HG03060 (cell line): ENCODE measurements around the gene PPP3R1.

Experiments
- ATAC-seq: cut with Tn5 transposase; IDR thresholded peaks from one replicate; pipeline ENCODE4 v1.9.1; 2021; ENCODE audit warnings: low read depth, moderate number of reproducible peaks; ENCODE audit not compliant: unreplicated experiment

PPP3R1 gene

DNA sequence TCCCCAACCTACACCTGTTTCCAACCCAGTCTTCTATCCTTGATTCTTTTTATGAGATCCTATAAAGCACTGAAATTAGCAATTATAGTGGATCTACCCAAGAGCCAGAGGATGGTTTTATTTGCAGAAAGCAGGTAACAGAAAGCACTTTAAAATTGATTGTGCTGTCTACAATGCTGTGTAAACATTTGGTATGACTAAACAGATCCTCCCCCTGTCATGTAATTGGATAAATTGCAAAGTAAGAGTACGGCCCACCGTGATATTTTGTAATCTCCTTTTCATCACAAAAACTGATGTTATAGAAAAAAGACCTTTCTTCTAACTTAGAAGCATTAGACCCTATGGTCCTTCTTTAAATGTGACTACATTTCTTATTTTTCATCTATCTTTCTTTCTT, 11.3 kb upstream of the PPP3R1 start:
- no peak for ATAC-seq

DNA sequence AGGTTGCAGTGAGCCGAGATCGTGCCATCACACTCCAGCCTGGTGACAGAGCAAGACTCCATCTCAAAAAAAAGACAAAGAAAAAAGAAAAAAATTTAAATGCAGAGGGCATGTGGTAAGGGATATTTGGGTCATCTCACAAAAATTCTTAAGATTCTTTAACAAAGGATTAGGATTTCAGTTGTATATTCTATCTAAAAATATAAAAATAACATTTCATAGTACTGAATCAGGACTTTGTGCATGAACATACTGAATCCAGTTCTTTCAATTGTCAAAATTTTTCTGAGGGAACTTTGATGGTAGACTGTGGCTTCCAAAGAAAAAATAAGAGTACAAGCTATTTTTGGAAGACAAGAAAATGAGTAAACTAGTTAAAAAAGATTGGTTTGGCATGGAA, 6.5 kb upstream of the PPP3R1 start:
- ATAC-seq: no peak

DNA sequence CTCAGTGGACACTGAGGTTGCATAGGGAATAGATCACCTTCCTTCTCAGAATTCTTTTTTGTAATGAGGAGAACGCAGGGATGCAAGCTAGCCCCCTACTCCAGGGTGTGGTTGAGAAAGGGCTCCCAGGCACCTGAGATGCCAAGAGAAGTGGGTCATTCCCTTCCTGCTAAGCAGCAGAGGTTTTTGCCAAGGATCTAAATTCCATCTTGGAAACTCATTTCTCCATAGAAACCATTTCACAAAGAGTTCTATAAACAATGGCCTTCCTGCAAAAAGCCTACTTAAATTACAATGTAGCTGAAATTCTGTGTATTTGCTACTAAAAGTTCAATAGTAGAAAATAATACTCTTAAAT, 3.7 kb upstream of the PPP3R1 start:
- ATAC-seq: no peak

DNA sequence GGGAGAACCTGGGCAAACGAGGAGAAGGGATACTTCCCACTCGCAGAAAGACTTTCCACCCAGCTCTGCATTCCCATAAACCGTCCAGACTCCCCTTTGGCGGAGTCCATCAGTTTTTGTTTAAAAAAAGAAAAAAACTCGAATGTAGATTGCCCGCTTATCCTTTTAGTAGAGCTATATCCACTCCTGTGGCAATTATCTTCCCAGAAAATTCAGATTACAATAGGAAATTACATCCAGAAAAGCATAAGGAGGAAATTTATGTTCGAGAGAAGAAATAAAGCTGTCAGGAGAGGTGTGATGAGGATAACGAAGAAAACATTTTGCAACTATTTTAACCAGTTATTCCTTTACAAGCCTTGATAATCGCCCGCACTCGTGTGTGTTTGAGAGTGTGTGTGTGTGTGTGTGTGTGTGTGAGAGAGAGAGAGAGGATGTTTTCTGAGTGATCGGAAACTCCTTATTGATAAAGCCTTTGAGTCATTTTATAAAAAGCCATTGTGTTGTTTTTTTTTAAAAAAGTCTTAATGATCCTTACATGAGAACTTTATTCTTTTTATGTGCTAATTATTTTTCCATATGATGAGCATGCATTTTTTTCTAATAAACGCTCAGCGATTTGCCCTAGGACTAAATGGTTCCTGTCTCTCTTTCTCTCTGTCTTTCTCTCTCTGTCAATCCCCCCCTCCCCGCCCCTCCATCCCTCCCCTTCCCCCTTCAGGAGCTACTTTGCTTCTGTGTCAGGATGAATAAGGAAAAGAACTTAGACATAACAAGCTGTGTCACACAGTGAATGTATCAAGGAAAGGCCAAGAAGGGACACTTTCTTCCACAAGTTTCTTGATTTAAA, 1.1 kb upstream of the PPP3R1 start:
- ATAC-seq: no peak

DNA sequence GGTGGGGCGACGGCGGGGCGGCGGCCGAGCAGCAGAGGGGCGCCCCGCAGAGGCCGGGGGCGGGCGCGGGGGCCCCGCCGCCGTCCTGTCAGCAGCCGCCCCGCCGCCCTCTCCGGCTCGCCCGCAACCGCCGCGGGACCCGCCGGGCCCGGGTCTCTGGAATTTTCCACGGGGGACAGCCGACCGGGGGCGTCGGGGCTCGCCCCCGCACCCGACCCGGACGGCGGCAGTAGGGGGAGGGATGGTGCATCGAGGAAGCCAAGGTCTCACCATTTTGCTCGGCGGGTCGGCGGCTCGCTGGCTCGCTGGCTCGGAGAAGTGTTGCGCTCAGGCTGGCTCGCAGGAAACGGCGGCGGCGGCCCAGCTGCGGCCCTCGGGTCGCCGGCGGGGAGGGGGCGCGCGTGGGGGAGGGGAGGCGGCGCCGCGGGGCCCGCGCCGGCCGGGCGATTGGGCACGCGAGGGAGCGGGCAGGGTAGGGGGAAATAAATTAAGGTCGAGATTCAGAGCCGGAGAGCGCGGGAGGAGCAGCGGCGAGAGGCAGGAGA, 405 bp downstream of the PPP3R1 start:
- ATAC-seq: no peak

DNA sequence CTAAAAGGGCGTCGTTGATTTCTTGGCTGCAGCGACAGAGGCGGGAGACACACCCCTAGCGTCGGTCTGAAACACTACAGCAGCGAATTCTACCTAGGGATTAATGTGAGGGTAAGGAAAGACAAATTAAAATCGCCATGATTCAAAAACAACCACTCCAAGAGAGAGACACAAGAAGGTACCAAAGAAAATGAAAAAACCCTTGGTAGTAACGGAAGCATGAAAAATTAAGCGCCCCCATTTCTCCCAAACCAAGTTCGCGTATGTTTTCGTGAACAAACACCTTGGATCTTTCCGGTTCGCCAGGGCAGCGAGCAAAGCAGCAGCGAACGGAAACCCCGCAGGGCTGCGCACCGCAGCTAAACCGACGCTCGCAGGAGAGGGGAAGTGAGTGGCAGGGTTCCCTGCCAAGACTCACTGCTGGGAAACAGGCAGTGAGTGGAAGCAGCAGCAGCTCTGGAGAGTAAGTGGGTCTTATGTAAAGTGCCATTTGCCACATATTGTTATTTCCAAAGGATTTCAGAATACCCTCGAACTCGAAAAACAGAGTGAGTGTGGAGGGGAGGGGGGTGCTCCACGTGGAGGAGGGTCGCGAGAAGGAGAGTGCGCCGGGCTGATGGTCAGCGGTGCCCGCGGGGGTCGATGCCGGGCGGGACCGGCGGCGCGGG, 1.0 kb downstream of the PPP3R1 start:
- ATAC-seq: peak; percentile 62

DNA sequence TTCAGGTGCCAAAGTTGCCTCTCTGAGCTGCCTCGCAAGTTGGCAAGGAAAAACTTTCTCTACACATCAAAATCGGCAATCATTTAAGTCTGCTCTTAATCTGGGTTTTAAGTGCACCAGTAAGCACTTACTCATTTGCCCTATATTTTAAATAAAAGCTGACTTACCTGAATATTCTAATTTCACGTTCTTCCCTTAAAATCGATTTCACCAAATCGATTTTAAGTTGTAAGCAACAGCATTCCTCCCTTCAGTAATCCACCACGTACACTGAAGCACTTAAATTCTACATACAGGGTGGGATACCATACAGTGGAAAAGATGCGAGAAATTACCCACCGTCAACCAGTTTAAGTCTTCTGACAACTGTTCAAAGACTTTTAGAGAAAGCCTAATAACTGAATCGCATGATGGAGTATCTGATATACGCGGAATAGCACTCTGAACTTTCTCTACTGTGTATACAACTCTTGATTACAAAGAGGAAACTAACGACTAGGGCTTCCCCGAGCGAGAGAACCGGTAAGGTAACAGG, 1.6 kb downstream of the PPP3R1 start:
- ATAC-seq: no peak

DNA sequence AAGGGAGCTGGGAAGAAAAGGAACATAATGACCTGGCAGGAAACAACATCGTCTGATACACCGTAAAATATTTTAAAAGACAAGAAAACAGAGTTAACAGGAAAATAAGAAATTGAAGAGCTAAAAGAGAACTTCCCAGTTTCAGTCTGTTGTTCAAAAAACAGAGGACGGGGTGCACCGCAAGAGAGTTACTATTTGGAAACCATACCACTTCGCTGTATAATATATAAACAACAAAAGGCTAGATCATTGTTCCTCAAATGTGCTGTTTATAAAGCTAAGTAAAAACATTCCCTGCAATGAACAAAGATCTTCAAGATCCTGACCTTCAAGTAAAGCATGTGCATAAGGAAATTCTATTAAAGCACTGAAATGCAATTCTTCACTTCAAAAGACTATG, 2.1 kb downstream of the PPP3R1 start:
- no peak for ATAC-seq

DNA sequence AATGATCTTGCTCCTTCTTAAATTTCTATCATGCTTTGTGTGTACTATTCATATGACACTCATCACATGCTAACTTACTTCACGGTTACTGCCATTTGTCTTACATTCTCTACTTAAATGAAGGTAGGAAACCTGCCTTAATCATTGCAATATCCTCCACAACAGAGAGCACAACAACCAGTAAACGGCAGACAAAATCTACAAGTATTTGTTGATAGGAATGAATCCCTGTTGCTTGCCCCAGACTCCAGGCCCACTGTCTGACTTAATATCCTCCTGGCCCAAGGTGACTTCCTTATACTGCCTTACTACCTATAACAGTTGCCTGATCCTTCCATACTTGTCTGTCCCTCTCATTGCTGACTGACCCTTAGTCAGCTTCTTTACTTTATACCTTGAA, 3.5 kb downstream of the PPP3R1 start:
- no peak for ATAC-seq

DNA sequence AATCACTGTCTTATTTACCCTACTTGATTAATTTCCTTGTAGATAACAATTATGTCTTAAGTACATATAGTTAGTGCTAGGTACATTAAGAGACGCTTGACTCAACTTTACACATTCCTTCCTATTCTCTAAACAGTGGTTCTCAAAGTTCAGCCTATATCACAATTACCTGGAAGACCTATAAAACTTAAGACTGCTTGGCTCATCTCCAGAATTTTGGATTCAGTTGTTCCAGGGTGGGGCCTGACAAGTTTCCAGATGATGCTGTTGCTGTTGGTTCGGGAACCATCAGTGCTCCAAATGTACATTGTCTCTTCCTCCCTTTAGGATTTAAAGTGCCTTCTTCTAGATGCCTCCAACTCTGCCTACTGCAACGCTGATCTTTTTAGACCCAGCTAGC, 4.0 kb downstream of the PPP3R1 start:
- ATAC-seq: no peak

DNA sequence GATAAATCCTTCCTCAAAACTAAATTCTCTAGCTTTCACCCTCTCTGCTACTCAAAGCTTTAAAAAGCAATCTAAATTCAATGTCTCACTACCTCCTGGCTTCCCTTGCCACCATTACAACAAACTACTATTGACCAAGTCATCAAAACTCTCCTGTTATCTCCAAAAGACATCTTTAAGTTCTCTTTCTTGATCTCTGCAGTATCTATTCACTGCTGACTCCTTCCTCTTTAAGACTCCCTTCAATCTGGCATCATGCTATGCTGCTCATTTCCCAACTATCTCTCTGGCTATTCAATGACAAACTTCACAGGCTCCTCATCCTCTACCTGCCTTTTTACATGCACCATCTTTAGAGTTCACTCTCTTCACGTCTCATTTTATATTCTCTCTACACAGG, 5.9 kb downstream of the PPP3R1 start:
- no peak for ATAC-seq

DNA sequence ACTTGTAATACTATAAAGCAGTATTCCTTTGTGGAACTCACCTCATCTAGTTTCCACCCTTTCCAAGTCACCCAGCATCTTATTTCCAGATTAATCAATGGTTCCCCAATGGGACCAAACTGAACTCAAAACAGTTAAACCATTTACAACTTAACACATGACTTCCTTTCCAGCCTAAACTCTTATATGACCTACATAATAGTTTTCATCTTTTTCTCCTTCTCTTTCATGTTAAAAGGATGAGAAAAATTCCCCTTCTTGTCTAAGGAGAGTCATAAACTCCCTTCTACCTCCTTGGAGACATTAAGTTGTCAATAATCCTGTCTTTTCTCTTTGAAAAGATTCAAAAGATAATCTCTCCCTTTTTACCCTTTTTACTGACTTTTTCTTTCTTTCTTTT, 6.7 kb downstream of the PPP3R1 start:
- ATAC-seq: no peak

DNA sequence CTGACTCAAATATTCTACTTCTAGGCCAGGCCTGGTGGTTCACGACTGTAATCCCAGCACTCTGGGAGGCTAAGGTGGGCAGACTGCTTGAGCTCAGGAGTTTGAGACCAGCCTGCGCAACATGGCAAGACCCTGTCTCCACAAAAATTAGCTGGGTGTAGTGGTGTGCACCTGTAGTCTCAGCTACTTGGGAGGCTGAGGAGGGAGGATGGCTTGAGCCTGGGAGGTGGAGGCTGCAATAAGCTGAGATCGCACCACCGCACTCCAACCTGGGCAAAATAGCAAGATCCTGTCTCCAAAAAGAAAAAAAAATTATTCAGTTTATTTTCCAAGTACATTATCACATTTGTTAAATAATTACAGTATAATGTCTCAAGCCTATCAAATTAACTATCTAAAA, 7.3 kb downstream of the PPP3R1 start:
- no peak for ATAC-seq

DNA sequence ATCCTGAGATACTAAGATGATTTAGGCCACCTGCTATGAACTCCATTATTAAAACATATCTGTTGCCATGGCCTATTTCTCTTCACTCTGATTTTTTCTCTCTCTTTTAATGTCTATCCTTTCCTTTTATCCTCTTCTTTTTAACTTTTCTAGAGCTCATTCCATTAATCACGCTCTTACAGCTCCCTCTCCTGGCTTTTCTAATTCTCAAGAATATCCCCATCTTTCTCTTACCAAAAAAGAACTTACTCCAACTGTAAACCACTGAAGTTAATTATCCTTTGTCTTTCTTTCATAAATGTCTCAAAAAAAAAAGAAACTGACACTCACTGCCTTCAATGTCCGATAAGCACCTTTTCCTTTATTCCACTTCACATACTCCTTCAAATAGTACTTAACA, 7.9 kb downstream of the PPP3R1 start:
- no peak for ATAC-seq

DNA sequence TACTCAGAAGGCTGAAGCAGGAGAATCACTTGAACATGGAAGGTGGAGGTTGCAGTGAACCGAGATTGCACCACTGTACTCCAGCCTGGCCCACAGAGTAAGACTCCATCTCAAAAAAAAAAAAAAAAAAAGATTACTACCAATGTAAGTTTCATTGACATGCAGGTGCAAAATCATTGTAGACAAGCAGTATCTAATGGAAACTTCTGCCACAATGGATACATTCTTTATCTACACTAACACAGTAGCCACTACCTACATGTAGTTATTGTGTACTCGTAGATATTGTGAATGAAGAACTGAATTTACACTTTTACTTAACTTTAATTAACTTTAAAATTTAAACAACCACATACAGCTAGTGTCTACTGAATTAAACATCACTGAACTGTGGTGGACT, 10.6 kb downstream of the PPP3R1 start:
- no peak for ATAC-seq

DNA sequence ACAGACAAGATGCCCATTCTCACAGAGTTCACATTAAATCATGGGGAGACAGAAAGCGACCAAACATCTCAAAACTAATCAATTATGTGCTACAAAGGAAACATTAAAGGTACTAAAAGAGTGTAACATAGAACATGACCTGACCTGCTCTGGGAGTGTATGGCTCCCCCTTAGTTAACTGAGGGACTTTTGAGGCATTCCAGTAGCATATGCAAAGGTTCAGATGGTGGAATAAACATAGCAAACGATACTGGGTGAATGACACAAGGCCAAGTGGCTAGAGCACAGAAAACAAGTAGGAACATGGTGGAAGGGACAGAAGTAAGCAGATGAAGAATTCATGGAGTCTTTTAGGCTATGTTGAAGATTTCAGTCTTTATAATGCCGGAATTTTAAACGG, 11.9 kb downstream of the PPP3R1 start:
- no peak for ATAC-seq

DNA sequence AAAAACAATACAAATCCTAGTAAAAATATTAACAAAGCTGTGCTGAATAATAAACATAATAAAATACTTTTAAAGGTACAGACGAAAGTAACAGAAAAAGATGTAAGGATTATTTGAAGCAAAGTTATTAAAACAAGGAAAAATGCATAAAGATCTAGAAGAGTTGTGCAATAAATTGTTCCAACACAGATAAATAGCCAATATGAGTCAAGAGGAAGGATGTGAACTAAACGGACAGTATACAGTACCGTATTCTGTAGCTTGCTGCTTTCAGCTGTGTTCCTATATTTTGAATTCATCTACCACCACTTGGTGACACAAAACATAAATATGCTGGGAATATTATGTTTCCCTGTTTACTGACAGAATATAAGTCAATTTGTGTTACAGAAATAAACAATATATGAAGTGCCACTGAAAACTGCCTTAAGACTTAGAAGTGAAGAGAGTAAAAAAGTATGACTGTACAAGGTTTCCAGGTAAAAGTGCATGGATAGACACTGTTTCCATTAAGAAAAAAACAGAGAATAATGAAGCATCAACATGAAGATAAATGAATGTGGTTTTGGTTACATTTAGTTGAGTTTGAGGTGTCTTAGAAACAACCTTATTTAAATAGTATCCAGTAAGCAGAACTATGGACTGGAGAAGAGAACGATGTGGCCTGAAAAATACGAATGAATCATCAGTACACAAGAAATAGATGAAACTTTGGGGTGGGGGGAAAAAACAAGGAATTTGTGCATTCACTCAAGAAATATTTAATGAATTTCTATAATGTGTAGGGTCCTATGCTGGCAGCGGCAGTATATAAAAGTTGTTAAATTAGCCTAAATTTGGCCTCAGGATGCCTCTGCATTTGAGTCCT, 13.1 kb downstream of the PPP3R1 start:
- no peak for ATAC-seq

DNA sequence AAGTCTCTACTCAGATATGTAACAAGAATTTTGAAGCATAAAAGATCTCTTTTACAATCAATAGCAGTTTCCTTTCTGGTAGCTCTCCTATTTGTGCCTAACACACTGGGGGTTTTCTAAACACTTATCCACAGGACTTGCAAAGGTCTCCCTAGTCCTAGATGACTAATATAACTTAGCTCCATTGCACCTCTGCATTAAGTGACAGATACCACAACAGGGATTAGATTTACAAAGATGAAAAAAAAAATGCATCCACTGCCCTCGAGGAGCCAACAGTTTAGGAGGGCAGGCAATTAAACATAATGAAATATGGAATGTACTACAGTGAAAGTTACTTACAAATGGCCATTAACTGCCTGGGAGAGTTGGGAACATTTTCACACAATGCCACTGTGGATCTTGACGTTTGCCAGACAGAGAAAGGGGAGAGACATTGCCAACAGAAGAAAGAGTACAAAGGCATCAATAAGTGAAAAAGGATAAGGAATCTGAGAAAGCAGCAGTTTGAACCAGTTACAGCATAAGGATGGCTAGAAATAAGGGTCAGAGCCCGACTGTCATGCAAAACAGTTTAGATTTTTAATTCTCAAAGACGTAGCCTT, 14.3 kb downstream of the PPP3R1 start:
- ATAC-seq: no peak

DNA sequence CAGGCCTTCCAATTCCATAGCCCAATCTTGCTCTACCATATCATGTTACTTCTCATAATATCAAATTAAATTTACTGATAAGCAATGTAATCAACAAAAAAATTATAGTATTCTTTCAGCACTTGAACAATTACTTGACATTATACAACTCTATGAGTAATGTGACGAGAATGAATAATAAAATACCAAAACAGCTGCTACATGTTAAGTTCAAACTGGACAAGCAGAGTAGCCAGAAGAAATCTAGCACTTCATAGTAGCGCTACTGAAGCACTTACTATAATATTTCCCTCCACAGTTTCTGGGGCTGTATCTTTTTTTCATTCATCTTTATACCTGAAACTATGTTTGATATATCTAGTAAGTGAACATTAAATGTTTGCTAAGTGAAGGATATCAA, 14.9 kb downstream of the PPP3R1 start:
- no peak for ATAC-seq

DNA sequence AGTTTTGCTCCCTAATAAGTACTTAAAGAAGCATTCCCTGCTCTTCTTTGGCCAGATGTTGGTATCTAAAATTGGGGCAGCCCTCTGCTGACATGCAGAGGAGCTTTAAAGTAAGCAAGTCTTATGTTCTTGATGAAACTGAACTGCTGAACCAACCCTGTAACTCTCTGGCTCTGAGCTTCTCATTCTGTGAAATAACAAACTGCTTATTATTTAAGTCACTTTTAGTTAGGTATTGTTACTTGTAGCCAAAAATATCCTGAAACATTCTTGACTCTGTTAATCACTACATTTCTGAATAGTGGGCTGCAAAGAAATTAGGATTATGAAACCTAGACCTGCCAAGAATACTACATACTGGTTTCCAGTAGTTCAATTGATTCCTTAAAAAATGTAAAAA, 15.5 kb downstream of the PPP3R1 start:
- no peak for ATAC-seq
